ENCODE results near the gene TBC1D8. TPM values are rescaled to one million over a fixed set of nuclear protein-coding genes. Genes with fewer than 3 reads are reported as not detected.
A peak's percentile ranks its signal among the peaks of the same experiment; 100 is the strongest.

TBC1D8 gene
- total RNA-seq, 2 donors from 2014 or later: 63.8 to 111 TPM

GRCh38 chr2:101018934-101019333 lies 132.2 kb downstream of the TBC1D8 start:
- TF ChIP-seq, protein P1, sequence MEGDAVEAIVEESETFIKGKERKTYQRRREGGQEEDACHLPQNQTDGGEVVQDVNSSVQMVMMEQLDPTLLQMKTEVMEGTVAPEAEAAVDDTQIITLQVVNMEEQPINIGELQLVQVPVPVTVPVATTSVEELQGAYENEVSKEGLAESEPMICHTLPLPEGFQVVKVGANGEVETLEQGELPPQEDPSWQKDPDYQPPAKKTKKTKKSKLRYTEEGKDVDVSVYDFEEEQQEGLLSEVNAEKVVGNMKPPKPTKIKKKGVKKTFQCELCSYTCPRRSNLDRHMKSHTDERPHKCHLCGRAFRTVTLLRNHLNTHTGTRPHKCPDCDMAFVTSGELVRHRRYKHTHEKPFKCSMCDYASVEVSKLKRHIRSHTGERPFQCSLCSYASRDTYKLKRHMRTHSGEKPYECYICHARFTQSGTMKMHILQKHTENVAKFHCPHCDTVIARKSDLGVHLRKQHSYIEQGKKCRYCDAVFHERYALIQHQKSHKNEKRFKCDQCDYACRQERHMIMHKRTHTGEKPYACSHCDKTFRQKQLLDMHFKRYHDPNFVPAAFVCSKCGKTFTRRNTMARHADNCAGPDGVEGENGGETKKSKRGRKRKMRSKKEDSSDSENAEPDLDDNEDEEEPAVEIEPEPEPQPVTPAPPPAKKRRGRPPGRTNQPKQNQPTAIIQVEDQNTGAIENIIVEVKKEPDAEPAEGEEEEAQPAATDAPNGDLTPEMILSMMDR (IDR thresholded peaks at IDR 0.05): no peak
- no peak for TF ChIP-seq POLR2A (IDR thresholded peaks at IDR 0.05)
- intact Hi-C loops (cut with DNase I): no loop called here
- no peaks in the 10 kb centered on the region for H3K27me3 ChIP-seq
- H3K36me3 ChIP-seq (replicated peaks in 1 of 2; ENCODE audit: insufficient read depth in 1 of 2, low read depth in 2 of 2): peaks cover 0 to 11% of the 10 kb centered on the region in 2 donors
- H3K4me1 ChIP-seq: no peaks in the 10 kb centered on the region
- no peak overlapping the region for H3K4me3 ChIP-seq
- WGBS, 2 donors: 54% methylated on average over 8 of the region's 8 CpGs
- no peak for ATAC-seq
- DNase-seq: peak in 1 of 4 donors; percentile 40
- no peak overlapping the region for H3K27ac ChIP-seq
- H3K9me3 ChIP-seq: no peaks in the 10 kb centered on the region

- no peak for TF ChIP-seq POLR2A (IDR thresholded peaks at IDR 0.05)
- TF ChIP-seq, protein P1 (IDR thresholded peaks at IDR 0.05): no peak
- H3K27ac ChIP-seq: no peak overlapping the region
- peaks cover 0 to 9% of the 10 kb centered on the region in 2 donors for H3K36me3 ChIP-seq (replicated peaks in 1 of 2; ENCODE audit: insufficient read depth in 1 of 2, low read depth in 2 of 2)
- H3K4me3 ChIP-seq: no peak overlapping the region
- DNase-seq: no peak
- peaks cover 4% of the 10 kb centered on the region for H3K4me1 ChIP-seq
- H3K27me3 ChIP-seq: no peaks in the 10 kb centered on the region
- WGBS, 2 donors: 75 to 88% methylated on average over 3 of the region's 3 CpGs
- H3K9me3 ChIP-seq: no peaks in the 10 kb centered on the region
- intact Hi-C loops (cut with DNase I): no loop called here
- ATAC-seq: no peak
Observed at GRCh38 chr2:101017371-101017770, 133.8 kb downstream of the TBC1D8 start.

DNA sequence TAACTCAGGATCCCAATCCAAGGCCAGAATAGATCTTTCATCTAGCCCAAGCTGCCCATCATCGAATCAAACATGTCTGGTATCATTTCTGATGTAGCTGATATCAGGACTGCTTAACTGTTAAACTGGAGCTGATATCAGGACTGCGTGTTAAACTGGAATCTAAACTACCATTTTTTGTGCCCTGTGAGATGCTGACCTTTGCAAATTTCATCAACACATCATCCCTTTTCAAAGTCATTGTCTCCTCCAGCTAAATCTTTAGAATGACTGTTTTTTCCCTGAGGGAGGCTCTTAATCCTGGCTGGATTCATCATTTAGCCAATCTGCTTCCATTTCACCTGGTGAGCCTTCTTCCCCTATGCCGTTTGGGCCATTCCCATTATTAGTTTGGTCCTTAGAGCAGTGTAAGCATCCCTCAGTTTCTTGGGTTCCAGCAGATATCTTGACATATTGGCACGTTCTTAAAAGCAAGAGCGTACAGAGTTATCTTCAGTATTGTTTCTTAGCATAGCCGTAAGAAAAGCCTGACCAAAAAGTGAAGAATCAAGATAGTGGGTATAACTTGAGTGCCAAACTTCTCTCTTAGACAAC lies 136.8 kb downstream of the TBC1D8 start:
- DNase-seq: no peak
- H3K4me1 ChIP-seq: peaks cover 4% of the 10 kb centered on the region
- no peak for ATAC-seq
- no peaks in the 10 kb centered on the region for H3K27me3 ChIP-seq
- H3K27ac ChIP-seq: no peak overlapping the region
- peaks cover 4 to 5% of the 10 kb centered on the region in 2 donors for H3K36me3 ChIP-seq (replicated peaks in 1 of 2; ENCODE audit: insufficient read depth in 1 of 2, low read depth in 2 of 2)
- TF ChIP-seq, protein P1 (IDR thresholded peaks at IDR 0.05): no peak
- TF ChIP-seq POLR2A (IDR thresholded peaks at IDR 0.05): no peak
- H3K4me3 ChIP-seq: no peak overlapping the region
- intact Hi-C loops (cut with DNase I): loop anchor here (5.0 kb wide), 1 partner anchor 183 kb away; no protein-coding TSS in a partner anchor
- WGBS, 2 donors: 73 to 75% methylated on average over 6 of the region's 6 CpGs
- H3K9me3 ChIP-seq: no peaks in the 10 kb centered on the region

GRCh38 chr2:101012706-101013181 lies 138.4 kb downstream of the TBC1D8 start:
- peak; percentile 56 for ATAC-seq

More at GRCh38 chr2:101012706-101013181, 138.4 kb downstream of the TBC1D8 start:
- Histone ChIP-seq H3K9me3 (no peaks in the 10 kb centered on the region), H3K27me3 (no peaks in the 10 kb centered on the region), H3K36me3 (replicated peaks in 1 of 2; ENCODE audit: insufficient read depth in 1 of 2, low read depth in 2 of 2) (peaks cover 4 to 5% of the 10 kb centered on the region in 2 donors), H3K4me1 (peaks cover 4% of the 10 kb centered on the region), H3K4me3 (no peak overlapping the region), H3K27ac (no peak overlapping the region)
- 27 to 29% methylated on average over 5 of the region's 5 CpGs for WGBS, 2 donors
- TF ChIP-seq, protein P1 (IDR thresholded peaks at IDR 0.05): peak; percentile 53 to 93 (median 85)
- no peak for TF ChIP-seq POLR2A (IDR thresholded peaks at IDR 0.05)
- intact Hi-C loops (cut with DNase I): loop anchor here (5.0 kb wide), 1 partner anchor 185 kb away; no protein-coding TSS in a partner anchor
- DNase-seq: peak; percentile 42 to 62 (median 54)

Data from body of pancreas (tissue), 4 donors.